NCI-H1105 treated with DMSO at 0.1 percent for 48 hours (cell line): ENCODE data around the gene CCSER1.
"Not testable (repeated sequence)": the region's sequence is repeated elsewhere in the genome, so short reads cannot be mapped to it uniquely, and the experiment has no call there.

Experiments used
- DNase-seq: peaks from one replicate; lab custom pipeline; 2025; lab: John Stamatoyannopoulos, UW

CCSER1 gene

DNA sequence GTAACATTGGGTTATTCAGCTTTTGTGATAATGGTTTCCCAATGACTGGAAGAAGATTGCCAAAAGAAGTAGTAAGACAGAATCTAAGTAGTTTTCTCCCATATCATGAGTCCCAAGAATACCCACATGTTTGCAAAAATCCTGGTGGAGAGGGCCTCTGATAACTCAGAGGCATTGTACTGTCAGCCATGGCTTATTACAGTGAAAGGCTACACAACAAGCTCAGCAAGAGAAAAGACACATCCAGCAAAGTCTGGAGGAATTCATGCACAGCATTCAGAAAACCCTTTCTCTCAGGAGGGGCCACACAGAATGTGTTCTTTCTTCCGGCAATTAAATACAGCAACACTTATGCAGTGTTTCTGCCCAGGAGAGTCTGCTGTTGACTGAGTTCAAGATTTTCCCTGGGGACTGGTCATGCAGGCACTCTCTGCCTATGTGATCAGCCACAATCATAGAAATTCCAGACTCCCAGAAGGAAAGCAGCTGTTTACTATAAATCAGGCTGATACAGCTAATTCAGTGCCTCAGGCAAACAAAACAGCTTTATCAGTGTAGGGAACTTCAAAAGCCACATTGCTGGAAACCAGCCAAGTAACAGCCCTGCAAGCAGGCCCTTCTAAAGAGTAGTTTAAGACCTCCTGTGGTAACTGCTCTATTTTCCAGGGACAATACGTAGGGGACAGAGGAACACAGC lies 937.1 kb downstream of the CCSER1 start:
- peak; percentile 88 for DNase-seq

DNA sequence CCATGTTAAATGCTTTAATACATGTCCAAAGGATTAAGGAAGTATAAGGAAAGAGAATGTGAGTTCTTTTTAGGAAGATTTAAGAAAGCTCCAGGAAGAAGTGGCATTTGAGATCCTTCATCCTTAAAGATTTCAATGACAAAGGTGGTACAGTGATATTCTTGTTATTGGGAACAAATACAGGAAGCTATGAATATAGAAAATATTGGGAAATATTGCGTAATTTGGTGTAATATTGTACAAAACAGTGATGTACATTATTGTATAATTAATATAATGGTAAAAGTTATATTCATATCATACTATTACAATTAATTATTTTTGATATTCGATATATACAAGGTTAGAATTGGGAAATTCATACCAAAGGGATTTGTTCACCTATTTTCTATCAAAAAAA lies 937.9 kb downstream of the CCSER1 start:
- DNase-seq, result no peak

DNA sequence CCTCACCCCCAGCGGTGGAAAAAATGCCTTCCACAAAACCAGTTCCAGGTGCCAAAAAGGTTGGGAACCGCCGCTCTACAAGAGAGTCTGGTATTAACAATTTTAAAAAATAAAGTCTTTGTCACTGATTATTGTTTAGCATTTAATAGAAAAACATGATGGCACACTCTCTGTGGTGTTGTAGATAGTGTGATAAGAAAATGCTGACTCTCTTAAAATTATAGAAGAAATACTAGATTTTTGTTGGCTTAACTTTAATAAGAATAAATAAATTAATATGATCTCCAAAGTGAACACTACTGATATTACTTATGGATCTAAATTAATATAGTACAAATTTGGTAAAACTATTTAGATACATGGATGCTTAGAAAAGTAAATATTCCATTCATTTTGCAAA lies 943.5 kb downstream of the CCSER1 start:
- no peak for DNase-seq

DNA sequence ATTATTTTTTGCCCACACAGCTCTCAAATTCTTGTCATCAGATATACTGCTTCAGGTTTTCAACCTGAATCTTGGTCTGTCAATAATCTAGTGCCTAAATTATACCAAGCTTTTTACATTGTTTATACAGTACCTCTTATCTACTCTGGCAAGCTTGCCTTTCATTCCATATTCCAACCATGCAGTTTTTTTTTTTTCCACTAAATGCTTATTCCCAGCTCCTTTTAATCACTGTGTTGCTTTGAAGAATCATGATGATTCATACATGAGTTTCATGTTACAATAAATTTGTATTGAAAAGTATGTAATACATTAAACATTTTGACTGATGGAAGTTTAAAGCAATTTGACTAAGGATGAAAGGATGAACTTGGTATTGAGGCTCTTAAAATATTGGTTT lies 949.0 kb downstream of the CCSER1 start:
- DNase-seq, result no peak

DNA sequence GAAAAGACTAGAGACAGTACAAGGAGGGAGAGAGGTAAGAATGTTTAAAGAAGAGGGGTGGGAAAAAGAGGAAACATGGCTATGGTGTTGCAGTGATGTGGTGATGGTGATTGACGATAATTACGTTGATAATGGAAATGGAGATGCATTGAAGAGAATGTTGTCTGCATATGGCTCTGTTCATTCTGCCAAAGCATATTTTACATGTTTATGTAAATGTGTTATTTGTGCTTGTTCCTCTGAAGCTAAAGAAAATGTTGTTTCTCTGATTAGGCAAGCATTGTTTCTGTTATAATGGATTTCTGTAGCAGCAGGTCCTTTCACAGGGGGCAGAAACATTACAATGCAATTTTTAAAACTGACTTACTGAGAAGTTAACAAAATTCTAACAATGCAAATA lies 958.8 kb downstream of the CCSER1 start:
- DNase-seq, result no peak

DNA sequence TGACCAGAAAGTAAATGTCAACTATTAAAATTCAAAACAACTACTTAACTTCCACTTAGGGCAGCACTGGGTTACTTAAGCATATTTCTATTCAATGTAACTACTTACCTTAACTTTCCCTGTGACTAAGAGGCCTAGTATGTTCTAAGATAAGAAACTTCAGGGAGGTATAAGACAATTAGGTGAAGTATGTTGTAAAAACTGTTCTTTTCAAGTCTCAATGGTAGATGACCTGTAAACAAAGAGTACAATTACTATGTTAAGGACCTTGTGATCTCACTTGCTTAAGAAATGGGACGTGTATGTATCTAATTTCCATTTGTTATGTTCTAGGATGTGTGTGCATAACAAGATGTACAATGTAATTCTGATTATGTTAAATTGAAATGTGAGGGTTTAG lies 960.5 kb downstream of the CCSER1 start:
- DNase-seq, result no peak

DNA sequence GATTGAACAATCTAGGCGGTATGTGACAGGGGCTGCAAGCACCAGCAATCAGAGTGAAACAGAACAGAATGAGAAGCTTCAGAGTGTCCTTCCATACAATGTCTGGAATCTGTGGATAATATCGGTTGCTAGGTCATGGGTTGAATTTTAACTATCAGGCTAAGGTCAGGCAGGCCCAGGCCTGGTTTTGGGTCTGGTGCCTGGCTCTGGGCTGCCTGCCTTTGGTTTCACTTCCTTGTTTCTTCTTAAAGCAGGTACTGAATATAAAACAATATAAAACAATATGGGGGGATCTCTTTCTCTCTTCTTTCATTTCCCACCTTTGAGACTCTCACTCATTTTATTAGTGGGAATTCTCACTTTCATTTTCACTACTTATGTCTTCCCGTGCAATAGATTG lies 962.0 kb downstream of the CCSER1 start:
- DNase-seq, result no peak

DNA sequence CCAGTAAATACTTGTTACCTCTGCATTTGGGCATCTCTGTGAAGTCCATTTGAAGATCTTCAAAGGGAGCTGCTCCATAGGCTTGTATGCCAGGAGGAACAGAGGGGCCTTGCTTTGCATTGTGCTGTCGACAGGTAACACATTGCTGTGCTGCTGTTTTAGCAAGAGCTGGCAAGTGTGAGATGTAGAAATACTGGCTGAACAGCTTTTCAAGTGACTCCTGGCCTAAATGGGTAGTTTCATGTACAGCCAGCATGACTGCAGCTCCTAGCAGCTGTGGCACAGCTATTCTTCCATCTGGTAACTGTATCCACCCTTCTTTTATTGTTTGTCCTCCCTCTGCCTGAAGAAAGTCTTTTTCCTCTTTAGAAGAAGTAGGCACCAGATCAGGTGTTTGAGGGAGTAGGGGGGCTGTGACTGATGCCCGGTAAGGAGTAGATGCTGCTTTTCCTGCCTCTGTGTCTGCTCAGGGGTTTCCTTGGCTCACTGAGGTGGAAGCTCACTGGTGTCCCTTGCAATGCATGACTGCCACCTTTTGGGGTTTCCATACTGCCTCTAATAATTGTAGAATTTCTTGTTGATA lies 965.3 kb downstream of the CCSER1 start:
- no peak for DNase-seq

DNA sequence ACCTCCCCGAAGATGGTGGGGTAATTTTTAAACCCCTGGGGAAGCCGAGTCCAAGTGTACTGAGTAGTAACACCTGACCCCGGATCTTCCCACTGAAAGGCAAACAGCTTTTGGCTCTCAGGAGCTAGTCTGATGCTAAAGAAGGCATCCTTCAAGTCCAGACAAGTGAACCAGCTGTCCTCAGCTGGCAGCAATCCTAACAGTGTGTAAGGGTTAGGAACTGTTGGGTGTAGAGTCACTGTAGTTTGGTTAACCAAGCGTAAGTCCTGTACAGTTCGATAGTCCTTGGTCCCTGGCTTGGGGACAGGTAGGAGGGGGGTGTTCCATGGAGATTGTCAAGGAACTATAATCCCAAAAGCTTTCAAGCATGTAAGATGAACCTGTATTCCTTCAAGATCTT lies 967.0 kb downstream of the CCSER1 start:
- DNase-seq, result not testable (repeated sequence)

DNA sequence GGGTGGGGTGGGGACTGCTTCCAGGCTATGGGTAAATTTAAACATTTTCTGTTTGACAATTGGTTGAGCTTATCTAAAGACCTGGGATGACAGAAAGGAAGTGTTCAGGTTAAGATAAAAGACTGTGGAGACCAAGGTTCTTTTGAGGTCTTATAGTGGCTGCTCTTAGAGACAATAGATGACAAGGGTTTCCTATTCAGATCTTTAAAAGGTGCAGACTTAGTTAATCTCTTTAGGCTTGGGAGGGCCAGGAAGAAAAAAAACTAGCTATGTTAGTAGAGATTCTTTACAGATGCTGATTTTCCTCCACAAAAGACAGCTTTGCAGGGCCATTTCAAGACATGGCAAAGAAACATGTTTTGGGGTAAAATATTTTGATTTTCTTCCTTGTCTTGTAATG lies 972.5 kb downstream of the CCSER1 start:
- no peak for DNase-seq

DNA sequence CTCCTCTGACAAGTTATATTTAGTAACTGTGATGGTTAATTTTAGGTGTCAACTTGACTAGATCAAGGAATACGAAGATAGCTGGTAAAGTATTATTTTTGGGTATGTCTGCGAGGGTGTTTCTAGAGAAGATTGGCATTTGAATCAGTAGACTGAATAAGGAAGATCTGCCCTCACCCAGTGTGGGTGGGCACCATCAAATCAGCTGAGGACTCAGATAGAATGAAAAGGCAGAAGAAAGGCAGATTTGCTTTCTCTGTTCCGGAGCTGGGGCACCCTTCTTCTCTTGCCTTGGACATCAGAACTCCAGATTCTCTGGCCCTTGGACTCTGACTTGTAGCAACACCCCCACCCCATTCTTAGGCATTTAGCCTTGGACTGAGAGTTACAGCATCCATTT lies 981.6 kb downstream of the CCSER1 start:
- no peak for DNase-seq

DNA sequence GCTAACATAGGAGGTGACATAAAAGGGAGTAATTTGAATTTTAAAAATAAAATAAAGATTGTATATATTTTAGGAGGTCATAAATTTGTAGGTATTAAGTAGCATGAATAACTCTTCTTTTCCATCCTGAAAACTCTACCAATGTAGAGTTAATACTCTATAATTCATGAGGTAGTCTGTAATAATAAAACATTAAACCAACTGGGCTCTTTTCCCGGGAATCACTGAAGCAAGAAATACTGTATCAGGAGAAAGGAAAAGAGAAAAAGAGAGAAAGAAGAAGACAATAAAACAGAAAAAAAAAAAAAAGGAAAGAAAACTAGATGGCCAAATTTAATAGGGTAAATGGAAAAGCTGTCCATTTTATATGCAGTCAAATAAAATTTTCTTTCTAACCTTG lies 984.4 kb downstream of the CCSER1 start:
- DNase-seq, result no peak

DNA sequence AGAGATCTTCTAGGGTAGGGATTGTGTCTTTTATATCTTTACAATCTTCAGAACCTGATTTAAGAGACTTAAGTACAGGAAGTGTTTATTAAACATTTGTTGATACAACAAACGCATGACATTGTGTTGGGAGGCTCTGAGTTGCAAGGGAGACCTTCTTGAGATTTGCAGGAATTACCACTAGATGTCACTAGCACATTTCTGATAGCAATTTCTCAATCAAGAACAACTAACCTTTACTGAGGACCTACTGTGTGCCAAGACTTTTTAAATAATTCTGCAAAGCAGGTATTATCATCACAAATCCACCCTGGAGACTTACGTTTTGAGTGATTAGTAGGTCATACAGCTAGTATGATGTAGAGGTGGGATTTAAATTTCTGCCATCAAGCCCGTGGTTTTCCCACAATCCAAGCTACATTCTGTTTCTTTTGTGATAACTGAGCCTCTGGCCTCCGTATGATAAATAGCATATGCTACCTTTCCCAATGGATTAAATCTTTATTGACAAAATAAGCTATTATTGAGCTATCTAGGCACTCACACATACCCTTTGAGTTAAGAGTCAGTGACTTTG lies 986.0 kb downstream of the CCSER1 start:
- DNase-seq, result no peak

DNA sequence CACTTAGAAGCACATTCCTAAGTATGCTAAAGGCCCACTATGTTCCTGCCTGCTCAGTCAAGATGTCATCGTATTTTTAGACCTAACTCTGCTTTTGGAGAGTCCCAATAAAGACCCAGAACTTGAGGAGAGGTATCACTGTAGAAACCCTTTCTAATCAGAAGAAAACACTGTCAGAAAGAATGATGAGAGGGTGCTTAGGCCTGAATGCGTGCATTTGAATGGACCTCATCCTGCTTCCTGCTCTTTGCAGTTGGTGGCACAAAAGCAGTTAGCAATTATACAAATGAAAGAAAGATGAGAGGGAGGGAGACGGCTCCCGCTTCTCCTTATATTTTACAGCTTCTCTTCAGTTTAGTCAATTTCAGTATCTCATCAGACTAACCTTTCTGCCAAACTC lies 987.2 kb downstream of the CCSER1 start:
- DNase-seq, result no peak

DNA sequence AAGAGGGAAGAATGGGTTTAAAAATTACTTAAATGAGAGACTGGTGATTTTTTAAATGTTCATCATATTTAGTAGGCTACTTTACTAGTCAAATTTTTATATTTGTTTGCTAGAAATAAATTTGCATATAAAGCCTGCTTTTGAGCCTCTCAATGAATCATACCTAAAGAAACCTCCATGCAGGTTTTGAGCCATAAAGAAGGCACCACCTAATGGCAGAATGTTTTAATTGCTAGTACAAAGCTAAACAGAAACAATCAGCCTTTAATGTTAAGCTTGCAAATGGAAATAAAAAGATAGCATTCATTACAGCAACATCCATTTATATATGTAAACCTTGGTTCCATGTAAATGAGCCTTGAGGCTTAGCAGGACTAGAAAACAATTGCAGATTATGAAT lies 989.7 kb downstream of the CCSER1 start:
- DNase-seq, result no peak

DNA sequence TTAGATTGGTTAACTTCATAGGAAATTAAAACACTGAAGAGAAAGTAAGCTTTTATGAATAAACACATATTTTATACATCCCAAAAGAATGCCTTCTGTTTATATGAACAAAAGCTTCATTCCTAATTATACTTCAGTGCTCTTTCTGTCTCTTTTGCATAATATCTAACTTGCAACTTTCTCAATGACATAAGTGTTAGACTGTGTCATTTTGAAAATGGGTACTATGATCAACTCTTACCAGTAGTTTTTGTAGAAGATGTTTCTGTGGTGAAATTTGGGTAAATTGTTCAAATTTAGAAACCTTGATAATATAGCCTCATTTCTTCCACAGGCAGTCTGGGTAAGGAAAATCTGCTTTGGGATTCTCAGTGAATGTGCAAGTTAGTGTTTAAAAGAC lies 991.4 kb downstream of the CCSER1 start:
- no peak for DNase-seq

DNA sequence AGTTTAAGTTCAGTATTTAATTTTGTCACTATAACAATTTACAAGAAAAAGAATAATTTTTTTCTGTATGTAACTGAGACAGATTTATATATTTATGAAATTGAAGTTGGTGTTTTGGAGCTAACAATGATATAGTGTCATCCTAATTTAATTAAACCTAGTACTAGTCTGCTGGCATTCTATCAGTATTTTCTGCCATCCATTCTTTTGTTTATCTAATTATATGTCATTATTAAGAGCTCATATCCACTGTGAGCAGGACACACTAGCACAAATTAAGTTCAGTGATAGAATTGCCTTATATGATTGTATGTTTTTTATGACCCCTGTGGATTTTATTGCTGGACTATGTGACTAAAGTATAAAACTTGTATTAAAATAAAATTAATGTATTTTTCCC lies 996.5 kb downstream of the CCSER1 start:
- DNase-seq, result no peak

DNA sequence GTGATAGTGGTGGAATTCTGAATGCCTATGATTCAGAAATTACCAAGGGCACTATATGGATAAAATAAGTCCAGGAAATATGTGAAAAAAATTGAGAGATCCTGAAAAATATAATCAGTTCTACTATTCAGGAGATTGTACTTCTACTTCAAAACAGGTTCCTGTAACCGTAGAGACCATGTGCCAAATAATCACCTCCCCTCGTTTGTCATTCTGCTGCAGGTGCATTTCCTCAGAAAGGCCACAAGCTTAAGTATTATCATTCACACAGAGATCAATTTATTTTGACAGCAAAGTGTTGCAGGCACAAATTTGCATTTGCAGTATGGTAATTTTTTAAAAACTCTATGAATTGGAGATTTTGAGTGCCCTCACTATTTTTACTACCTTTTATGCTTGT lies 1000.0 kb downstream of the CCSER1 start:
- no peak for DNase-seq

DNA sequence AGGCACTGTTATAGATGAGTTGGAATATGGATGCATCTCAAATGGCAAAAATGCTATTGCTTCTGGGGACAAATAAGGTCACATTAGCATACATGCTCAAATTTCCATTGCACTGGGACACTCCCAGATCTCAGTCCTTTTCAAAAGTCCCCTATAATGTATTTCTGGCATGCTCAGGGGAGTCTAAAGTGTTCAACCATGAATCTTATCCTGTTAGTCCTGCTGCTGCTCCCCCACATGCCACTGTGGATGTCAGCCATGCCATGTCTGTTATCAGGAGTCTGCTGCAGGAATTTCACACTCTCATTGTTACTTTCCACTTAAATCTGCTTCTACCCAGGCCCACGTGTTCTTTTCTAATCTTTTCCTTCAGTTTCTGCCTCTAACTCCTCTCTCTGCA lies 1000.6 kb downstream of the CCSER1 start:
- no peak for DNase-seq

DNA sequence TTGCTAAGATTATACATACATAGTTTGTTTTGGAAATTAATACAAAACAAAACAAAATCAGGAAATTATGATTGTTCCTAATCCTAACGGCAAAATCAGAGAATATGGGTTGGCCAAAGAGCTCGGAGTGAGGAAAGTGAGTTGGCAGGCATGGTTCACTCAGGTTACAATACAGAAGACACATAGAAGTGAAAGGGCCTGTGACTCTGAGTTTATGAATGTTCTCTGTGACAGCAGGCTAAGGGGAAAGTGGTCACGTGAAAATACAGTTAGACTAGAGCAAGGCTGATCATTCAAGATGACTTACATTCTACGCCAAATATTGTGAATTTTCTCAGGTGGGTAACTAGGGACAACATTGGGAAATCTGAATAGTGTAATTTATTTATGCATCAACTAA lies 1001.3 kb downstream of the CCSER1 start:
- DNase-seq, result no peak

DNA sequence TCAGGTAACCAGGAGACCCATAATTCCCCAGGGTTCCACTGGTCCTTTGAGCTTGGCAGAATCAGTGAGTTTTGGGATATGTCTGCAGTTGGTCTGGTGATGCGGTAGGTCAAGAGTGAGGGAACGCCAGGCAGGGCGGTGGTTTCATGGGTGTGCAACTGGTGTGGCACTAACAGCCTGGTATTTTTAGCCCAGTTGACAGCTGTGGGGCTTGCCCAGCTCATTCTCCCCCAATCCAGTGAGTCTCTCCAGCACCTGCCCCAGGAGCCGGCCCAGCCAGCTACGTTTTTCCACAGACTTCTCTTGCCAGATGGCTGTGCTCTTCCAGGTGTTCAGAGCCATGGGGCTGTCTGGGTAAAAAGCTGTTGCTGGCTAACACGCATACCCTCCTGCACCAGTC lies 1019.9 kb downstream of the CCSER1 start:
- no peak for DNase-seq

DNA sequence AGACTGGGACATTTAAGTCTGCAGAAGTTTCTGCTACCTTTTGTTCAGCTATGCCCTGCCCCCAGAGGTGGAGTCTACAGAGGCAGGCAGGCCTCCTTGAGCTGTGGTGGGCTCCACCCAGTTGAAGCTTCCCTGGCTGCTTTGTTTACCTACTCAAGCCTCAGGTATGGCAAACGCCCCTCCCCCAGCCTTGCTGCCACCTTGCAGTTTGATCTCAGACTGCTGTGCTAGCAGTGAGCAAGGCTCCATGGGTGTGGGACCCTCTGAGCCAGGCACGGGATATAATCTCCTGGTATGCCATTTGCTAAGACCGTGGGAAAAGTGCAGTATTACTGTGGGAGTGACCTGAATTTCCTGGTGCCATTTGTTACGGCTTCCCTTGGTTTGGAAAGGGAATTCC lies 1026.8 kb downstream of the CCSER1 start:
- not testable (repeated sequence) for DNase-seq

DNA sequence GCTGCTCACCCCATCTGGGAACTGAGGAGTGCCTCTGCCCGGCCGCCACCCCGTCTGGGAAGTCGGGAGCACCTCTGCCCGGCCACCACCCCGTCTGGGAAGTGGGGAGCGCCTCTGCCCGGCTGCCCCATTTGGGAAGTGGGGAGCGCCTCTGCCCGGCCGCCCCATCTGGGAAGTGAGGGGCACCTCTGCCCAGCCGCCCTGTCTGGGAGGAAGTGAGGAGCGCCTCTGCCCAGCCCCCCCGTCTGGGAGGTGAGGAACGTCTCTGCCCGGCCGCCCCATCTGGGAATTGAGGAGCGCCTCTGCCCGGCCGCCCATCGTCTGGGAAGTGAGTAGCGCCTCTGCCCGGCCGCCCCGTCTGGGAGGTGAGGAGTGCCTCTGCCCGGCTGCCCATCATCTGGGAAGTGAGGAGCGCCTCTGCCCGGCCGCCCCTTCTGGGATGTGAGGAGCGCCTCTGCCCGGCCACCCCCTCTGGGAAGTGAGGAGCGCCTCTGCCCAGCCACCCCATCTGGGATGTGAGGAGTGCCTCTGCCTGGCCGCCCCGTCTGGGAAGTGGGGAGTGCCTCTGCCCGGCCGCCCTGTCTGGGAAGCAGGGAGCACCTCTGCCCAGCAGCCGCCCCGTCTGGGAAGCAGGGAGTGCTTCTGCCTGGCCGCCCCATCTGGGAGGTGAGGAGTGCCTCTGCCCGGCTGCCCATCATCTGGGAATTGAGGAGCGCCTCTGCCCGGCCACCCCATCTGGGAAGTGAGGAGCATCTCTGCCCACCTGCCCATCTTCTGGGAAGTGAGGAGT lies 1040.9 kb downstream of the CCSER1 start:
- DNase-seq, result not testable (repeated sequence)
